Fibroblast of lung (primary cell): Measurements from ENCODE around the gene SLITRK6. TPM values are rescaled to one million over a fixed set of nuclear protein-coding genes. Genes with fewer than 3 reads are reported as not detected.
"Not testable (repeated sequence)": the region's sequence is repeated elsewhere in the genome, so short reads cannot be mapped to it uniquely, and the experiment has no call there.

Source experiments
- DNase-seq, 2 donors: peaks; one replicate each; pipeline versions ENCODE4 v3.0.0 to v3.0.0-alpha.2; 2010; ENCODE audit warnings: low read depth in 2 of 2
- H2AFZ ChIP-seq: 2 replicates; pipeline ENCODE4 v1.5.1; 2012; ENCODE audit warnings: low read length, control low read depth, inconsistent platforms
- H3K27ac ChIP-seq: 2 replicates; pipeline ENCODE4 v1.5.1; 2011; ENCODE audit warnings: low read length, control low read depth; ENCODE audit not compliant: insufficient read depth
- H3K27me3 ChIP-seq: 2 replicates; pipeline ENCODE4 v1.5.1; 2011; ENCODE audit warnings: mild to moderate bottlenecking, low read length; ENCODE audit not compliant: control insufficient read depth, insufficient read depth
- H3K36me3 ChIP-seq: 2 replicates; pipeline ENCODE4 v1.5.1; 2011; ENCODE audit warnings: low read length; ENCODE audit not compliant: control insufficient read depth, insufficient read depth
- H3K4me1 ChIP-seq: 2 replicates; pipeline ENCODE4 v1.5.1; 2011; ENCODE audit warnings: low read length; ENCODE audit not compliant: control insufficient read depth, insufficient read depth; ENCODE audit errors: extremely low read depth
- H3K4me2 ChIP-seq: 2 replicates; pipeline ENCODE4 v1.5.1; 2011; ENCODE audit warnings: low read length, control low read depth; ENCODE audit not compliant: insufficient read depth; ENCODE audit errors: extremely low read depth
- H3K4me3 ChIP-seq, 4 experiments: fragments of 200-600 bp in 1 of 4; sonication (generic) in 1 of 4; replicated peaks in 1 of 4; 2 replicates each; pipeline ENCODE4 v1.5.1; 2011 to 2016; ENCODE audit warnings: low read length in 4 of 4, low read depth in 3 of 4, mild to moderate bottlenecking in 3 of 4, control low read depth in 2 of 4, inconsistent platforms in 1 of 4, mixed read lengths in 1 of 4; ENCODE audit not compliant: insufficient read depth in 1 of 4; ENCODE audit errors: control extremely low read depth in 1 of 4
- H3K79me2 ChIP-seq: 2 replicates; pipeline ENCODE4 v1.5.1; 2012; ENCODE audit warnings: mild to moderate bottlenecking, low read length, inconsistent platforms; ENCODE audit not compliant: control insufficient read depth, insufficient read depth
- H3K9ac ChIP-seq: 2 replicates; pipeline ENCODE4 v1.5.1; 2011; ENCODE audit warnings: mild to moderate bottlenecking, low read length, control low read depth; ENCODE audit not compliant: insufficient read depth
- H3K9me3 ChIP-seq: 2 replicates; pipeline ENCODE4 v1.5.1; 2012; ENCODE audit warnings: low read depth, low read length; ENCODE audit not compliant: control insufficient read depth, insufficient read depth
- H4K20me1 ChIP-seq: 2 replicates; pipeline ENCODE4 v1.5.1; 2011; ENCODE audit warnings: low read length; ENCODE audit not compliant: control insufficient read depth, insufficient read depth; ENCODE audit errors: extremely low read depth
- EZH2 ChIP-seq: IDR thresholded peaks from 2 replicates; pipeline ENCODE4 v1.5.1; 2012; ENCODE audit warnings: low read length, control low read depth, mild to moderate bottlenecking; ENCODE audit errors: missing control alignments
- polyA plus RNA-seq, 2 donors: library from polyadenylated mRNA; depleted of rRNA in 1 of 2; stranded (reverse) in 1 of 2; unstranded in 1 of 2; fragments of >200 nt; gene quantifications; 2 replicates each; pipeline ENCODE4 v1.2.1, GENCODE V29; 2011 to 2012; ENCODE audit warnings: missing spikeins in 1 of 2
- total RNA-seq: library from RNA; depleted of rRNA; stranded (reverse); fragments of >200 nt; gene quantifications from 2 replicates; pipeline ENCODE4 v1.2.1, GENCODE V29; 2014
- TF ChIP-seq, protein P1 (sequence below), 2 donors: IDR thresholded peaks in 1 of 2; conservative IDR thresholded peaks in 1 of 2; 1 replicate in 1 of 2; 2 replicates in 1 of 2; pipeline ENCODE4 v1.5.1; 2011 to 2012; ENCODE audit warnings: low read length in 2 of 2, control low read depth in 1 of 2, inconsistent platforms in 1 of 2, low read depth in 1 of 2, mild to moderate bottlenecking in 1 of 2

Gene SLITRK6
- total and polyA plus RNA-seq, 2 donors (not counting 1 experiment from before 2014, with no cell fraction given): 3.3 to 39.5 TPM

DNA sequence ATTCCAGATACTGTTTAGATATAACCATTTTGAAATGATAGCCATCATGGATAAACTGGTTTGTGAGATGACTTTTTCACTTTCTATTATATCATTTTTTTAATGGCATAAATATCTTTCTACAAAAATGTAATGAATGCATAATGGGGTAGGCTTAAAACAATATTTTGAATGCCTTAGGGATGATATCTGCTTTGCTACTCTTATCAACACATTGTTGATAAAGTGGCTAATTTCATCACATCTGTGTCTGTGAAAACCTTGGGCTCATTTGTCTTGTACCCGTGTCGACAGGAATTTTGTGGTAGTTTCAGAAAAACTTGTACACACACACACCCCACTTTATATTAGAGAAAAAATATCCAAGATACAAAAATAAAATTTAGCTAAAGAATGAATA lies 44.1 kb downstream of the SLITRK6 start:
- no peak overlapping the region for H2AFZ ChIP-seq
- no peak overlapping the region for H3K27ac ChIP-seq
- no peak overlapping the region for H3K4me2 ChIP-seq
- H4K20me1 ChIP-seq: no peaks in the 10 kb centered on the region
- H3K4me3 ChIP-seq: no peak overlapping the region
- H3K4me1 ChIP-seq: no peaks in the 10 kb centered on the region
- H3K9ac ChIP-seq: no peak overlapping the region
- H3K79me2 ChIP-seq: no peaks in the 10 kb centered on the region
- no peak for TF ChIP-seq EZH2
- TF ChIP-seq, protein P1, sequence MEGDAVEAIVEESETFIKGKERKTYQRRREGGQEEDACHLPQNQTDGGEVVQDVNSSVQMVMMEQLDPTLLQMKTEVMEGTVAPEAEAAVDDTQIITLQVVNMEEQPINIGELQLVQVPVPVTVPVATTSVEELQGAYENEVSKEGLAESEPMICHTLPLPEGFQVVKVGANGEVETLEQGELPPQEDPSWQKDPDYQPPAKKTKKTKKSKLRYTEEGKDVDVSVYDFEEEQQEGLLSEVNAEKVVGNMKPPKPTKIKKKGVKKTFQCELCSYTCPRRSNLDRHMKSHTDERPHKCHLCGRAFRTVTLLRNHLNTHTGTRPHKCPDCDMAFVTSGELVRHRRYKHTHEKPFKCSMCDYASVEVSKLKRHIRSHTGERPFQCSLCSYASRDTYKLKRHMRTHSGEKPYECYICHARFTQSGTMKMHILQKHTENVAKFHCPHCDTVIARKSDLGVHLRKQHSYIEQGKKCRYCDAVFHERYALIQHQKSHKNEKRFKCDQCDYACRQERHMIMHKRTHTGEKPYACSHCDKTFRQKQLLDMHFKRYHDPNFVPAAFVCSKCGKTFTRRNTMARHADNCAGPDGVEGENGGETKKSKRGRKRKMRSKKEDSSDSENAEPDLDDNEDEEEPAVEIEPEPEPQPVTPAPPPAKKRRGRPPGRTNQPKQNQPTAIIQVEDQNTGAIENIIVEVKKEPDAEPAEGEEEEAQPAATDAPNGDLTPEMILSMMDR (conservative IDR thresholded peaks at IDR 0.05 in 1 of 2, IDR thresholded peaks at IDR 0.05 in 1 of 2; ENCODE audit: low read depth in 1 of 2, low read length in 2 of 2): no peak
- no peaks in the 10 kb centered on the region for H3K36me3 ChIP-seq
- peak in 1 of 2 donors; percentile 13 for DNase-seq
- no peaks in the 10 kb centered on the region for H3K9me3 ChIP-seq
- no peaks in the 10 kb centered on the region for H3K27me3 ChIP-seq

DNA sequence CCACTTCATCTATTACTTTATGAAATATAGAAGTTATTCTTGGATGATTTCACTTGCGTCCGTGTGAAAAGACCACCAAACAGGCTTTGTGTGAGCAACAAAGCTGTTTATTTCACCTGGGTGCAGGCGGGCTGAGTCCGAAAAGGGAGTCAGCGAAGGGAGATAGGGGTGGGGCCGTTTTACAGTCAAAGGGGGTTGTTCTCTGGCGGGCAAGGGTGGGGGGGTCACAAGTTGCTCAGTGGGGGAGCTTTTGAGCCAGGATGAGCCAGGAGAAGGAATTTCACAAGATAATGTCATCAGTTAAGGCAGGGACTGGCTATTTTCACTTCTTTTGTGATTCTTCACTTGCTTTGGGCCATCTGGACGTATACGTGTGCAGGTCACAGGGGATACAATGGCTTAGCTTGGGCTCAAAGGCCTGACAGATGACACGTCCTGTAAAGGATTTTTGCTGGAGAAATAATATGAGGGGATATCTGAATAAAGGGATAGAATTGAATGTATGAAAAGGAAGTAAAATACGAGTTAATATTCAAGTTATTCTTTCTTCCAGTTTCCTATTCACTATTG lies 55.9 kb downstream of the SLITRK6 start:
- H2AFZ ChIP-seq, H3K27me3 ChIP-seq, H4K20me1 ChIP-seq, H3K27ac ChIP-seq, H3K9ac ChIP-seq, H3K79me2 ChIP-seq, H3K4me3 ChIP-seq, H3K9me3 ChIP-seq, H3K36me3 ChIP-seq, H3K4me2 ChIP-seq, H3K4me1 ChIP-seq, DNase-seq: not testable (repeated sequence)
